CD4-positive, alpha-beta T cell (primary cell): ENCODE data around the gene NAV2. TPM values are rescaled to one million over a fixed set of nuclear protein-coding genes. Genes with fewer than 3 reads are reported as not detected.
"Not testable (repeated sequence)": the region's sequence is repeated elsewhere in the genome, so short reads cannot be mapped to it uniquely, and the experiment has no call there.

ENCODE experiments used
- ATAC-seq: fragments of 200-7000 bp; cut with Tn5 transposase; one replicate; pipeline ENCODE4 v1.10.0; 2022; ENCODE audit warnings: mild to moderate bottlenecking; ENCODE audit not compliant: poor library complexity
- CTCF ChIA-PET: fragments of 350-600 bp; sonication (Branson Sonifier 250); formaldehyde crosslinking; loops from one replicate; lab custom pipeline; 2021; ENCODE audit warnings: antibody characterized with exemption, inconsistent platforms; lab: Charles Lee
- POLR2A ChIA-PET: fragments of 350-600 bp; sonication (Branson Sonifier 250); formaldehyde crosslinking; loops from one replicate; lab custom pipeline; 2021; ENCODE audit warnings: antibody characterized with exemption, inconsistent platforms; lab: Charles Lee
- DNase-seq, 14 experiments: peaks; one replicate each; pipeline ENCODE4 v3.0.0-alpha.2; 2013 to 2020; ENCODE audit warnings: mixed read lengths in 2 of 14
- H3K27ac ChIP-seq, 2 donors: one replicate each; pipeline versions ENCODE4 v1.5.1 to v1.7.0; 2013; ENCODE audit warnings: low read length in 2 of 2, low read depth in 1 of 2, mild to moderate bottlenecking in 1 of 2
- H3K27me3 ChIP-seq, 2 experiments: 1 replicate in 1 of 2; 2 replicates in 1 of 2; pipeline versions ENCODE4 v1.6.1 to v1.7.0; 2013; ENCODE audit warnings: low read length in 2 of 2, control low read depth in 1 of 2, mild to moderate bottlenecking in 1 of 2, moderate library complexity in 1 of 2; ENCODE audit not compliant: insufficient read depth in 2 of 2, control insufficient read depth in 1 of 2
- H3K36me3 ChIP-seq: one replicate; pipeline ENCODE4 v1.6.1; 2013; ENCODE audit warnings: low read length, control low read depth; ENCODE audit not compliant: insufficient read depth
- H3K4me1 ChIP-seq: one replicate; pipeline ENCODE4 v1.6.1; 2013; ENCODE audit warnings: low read length, control low read depth; ENCODE audit not compliant: insufficient read depth
- H3K4me3 ChIP-seq: one replicate; pipeline ENCODE4 v1.5.1; 2013; ENCODE audit warnings: mild to moderate bottlenecking, low read length, moderate library complexity
- H3K9me3 ChIP-seq, 2 experiments: 1 replicate in 1 of 2; 2 replicates in 1 of 2; pipeline versions ENCODE4 v1.6.1 to v1.7.0; 2013; ENCODE audit warnings: low read length in 2 of 2, mild to moderate bottlenecking in 2 of 2, control low read depth in 1 of 2, moderate library complexity in 1 of 2; ENCODE audit not compliant: control insufficient read depth in 1 of 2, insufficient read depth in 1 of 2
- H3K27ac Mint-ChIP-seq: one replicate; pipeline ENCODE4 v1.8.0; 2020; ENCODE audit warnings: mixed read lengths
- H3K27me3 Mint-ChIP-seq: one replicate; pipeline ENCODE4 v1.8.0; 2021; ENCODE audit warnings: mixed read lengths
- H3K36me3 Mint-ChIP-seq: one replicate; pipeline ENCODE4 v1.8.0; 2021; ENCODE audit warnings: low read depth, mixed read lengths
- H3K4me1 Mint-ChIP-seq: one replicate; pipeline ENCODE4 v1.8.0; 2021; ENCODE audit warnings: low read depth, mixed read lengths
- H3K4me3 Mint-ChIP-seq: one replicate; pipeline ENCODE4 v1.8.0; 2020; ENCODE audit warnings: mild to moderate bottlenecking, mixed read lengths
- H3K9me3 Mint-ChIP-seq: one replicate; pipeline ENCODE4 v1.8.0; 2020; ENCODE audit warnings: mixed read lengths
- CTCF ChIP-seq: fragments of 200-600 bp; IDR thresholded peaks from one replicate; pipeline ENCODE4 v1.8.0; 2022; ENCODE audit warnings: antibody characterized with exemption, mild to moderate bottlenecking
- intact Hi-C, 2 experiments: fragments of 100-400 bp; cut with DNase I in 1 of 2; cut with micrococcal nuclease in 1 of 2; formaldehyde crosslinking; loops; one replicate each; pipeline versions ENCODE4 v1.15.1 to v1.9.0; 2023 to 2025; cut with DNase I, micrococcal nuclease
- total RNA-seq, 174 experiments: library from RNA in 2 of 174; stranded (reverse) in 2 of 174; gene quantifications; one replicate each; pipeline ENCODE4 v1.2.3 and lab custom pipeline; 2021 to 2026

NAV2 gene
- total RNA-seq, 2 experiments from 2014 or later: 0.55 to 0.64 TPM

DNA sequence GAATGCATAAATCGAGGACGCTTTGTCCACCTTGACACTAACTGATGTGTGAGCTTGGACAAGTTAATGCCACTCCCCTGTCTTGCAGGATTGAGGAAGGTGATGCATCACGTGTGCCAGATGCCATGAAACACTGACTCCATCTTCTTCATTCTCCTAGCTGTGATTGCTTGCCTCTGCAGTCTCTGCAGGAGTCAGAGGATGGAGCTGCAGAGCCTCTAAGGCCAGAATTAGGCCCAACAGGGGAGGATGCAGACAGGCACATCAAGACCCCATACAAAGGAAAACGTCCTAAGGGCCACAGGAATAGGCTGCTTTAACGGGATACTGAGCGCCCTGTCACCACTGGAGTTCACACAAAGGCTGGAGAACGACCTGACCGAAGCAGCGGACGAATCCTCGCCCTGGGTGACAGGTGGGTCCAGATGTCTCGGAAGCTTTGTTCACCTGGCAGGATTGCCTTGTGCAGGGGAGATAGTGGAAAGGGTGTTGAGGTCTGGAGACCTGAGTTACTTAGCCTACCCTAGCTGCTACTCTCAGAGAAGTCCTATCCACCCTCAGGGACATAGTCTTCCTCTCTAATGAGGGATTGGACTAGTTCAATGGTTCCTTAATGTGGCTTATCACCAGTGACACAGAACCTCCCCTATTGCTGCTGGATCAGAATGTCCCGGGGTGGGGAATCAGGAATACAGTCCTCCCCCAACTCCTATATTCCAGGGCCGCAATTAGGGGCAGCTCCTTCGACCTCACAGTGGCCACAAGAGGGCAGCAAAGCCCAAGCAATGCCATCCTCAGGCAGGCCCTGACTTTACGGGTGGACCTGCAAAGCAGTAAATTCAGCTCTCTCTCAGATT, 415.3 kb downstream of the NAV2 start:
- peaks cover 5% of the 10 kb centered on the region for H3K4me1 Mint-ChIP-seq
- DNase-seq: peak; percentile 63 to 84 (median 70)
- Histone ChIP-seq H3K4me1 (peaks cover 12% of the 10 kb centered on the region), H3K27me3 (peaks cover 0 to 7% of the 10 kb centered on the region in 2 experiments), H3K27ac (no peak overlapping the region), H3K36me3 (no peaks in the 10 kb centered on the region), H3K4me3 (no peak overlapping the region), H3K9me3 (no peaks in the 10 kb centered on the region)
- POLR2A ChIA-PET: interaction anchor here (1.2 kb wide), 1 partner anchor 236 kb away, joined by 4 read pairs; no protein-coding TSS in a partner anchor
- ATAC-seq: peak; percentile 73
- no peak overlapping the region for H3K4me3 Mint-ChIP-seq
- CTCF ChIA-PET: interaction anchor here (0.6 to 2.3 kb wide), 8 partner anchors 32 to 316 kb away, joined by 3 to 24 read pairs (median 4); partner anchors contain the start of gene DBX1
- no peak overlapping the region for H3K27ac Mint-ChIP-seq
- H3K27me3 Mint-ChIP-seq: peaks cover 19% of the 10 kb centered on the region
- H3K9me3 Mint-ChIP-seq: no peaks in the 10 kb centered on the region
- TF ChIP-seq CTCF: peak; percentile 80
- intact Hi-C loops: loop anchor here (1.0 to 10.0 kb wide), 7 partner anchors 176 to 547 kb away; no protein-coding TSS in a partner anchor
- no peaks in the 10 kb centered on the region for H3K36me3 Mint-ChIP-seq

DNA sequence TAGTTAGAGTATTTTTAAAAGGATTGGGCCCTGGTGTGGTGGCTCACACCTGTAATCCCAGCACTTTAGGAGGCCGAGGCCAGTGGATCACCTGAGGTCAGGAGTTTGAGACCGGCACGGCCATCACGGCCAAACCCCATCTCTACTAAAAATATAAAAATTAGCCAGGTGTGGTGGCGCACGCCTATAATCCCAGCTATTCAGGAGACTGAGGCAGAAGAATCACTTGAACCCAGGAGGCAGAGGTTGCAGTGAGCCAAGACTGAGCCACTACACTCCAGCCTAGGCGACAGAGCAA, 415.8 kb downstream of the NAV2 start:
- not testable (repeated sequence) for H3K27ac ChIP-seq, H3K4me3 ChIP-seq, H3K36me3 ChIP-seq, H3K9me3 Mint-ChIP-seq, DNase-seq, H3K4me3 Mint-ChIP-seq, H3K4me1 Mint-ChIP-seq, ATAC-seq, H3K9me3 ChIP-seq, H3K36me3 Mint-ChIP-seq, H3K27ac Mint-ChIP-seq
- intact Hi-C loops: loop anchor here (1.0 to 10.0 kb wide), 6 partner anchors 176 to 546 kb away; no protein-coding TSS in a partner anchor
- H3K27me3 ChIP-seq: peaks cover 0 to 11% of the 10 kb centered on the region in 2 experiments
- H3K27me3 Mint-ChIP-seq: peaks cover 22% of the 10 kb centered on the region
- peaks cover 12% of the 10 kb centered on the region for H3K4me1 ChIP-seq
- ChIA-PET POLR2A (interaction anchor here (1.2 kb wide), 1 partner anchor 236 kb away, joined by 4 read pairs; no protein-coding TSS in a partner anchor), CTCF (interaction anchor here (1.0 to 2.3 kb wide), 5 partner anchors 31 to 315 kb away, joined by 3 to 24 read pairs (median 4); partner anchors contain the start of gene DBX1)

- ATAC-seq (no peak), DNase-seq (no peak)
- TF ChIP-seq CTCF: no peak
- Histone ChIP-seq H3K27me3 (peaks cover 6 to 15% of the 10 kb centered on the region in 2 experiments), H3K4me1 (peaks cover 12% of the 10 kb centered on the region), H3K4me3 (no peak overlapping the region), H3K9me3 (no peaks in the 10 kb centered on the region), H3K27ac (no peak overlapping the region), H3K36me3 (no peaks in the 10 kb centered on the region)
- H3K4me3 Mint-ChIP-seq: no peak overlapping the region
- H3K4me1 Mint-ChIP-seq: peaks cover 5% of the 10 kb centered on the region
- POLR2A ChIA-PET: no interaction called here
- CTCF ChIA-PET: interaction anchor here (2.3 kb wide), 1 partner anchor 224 kb away, joined by 24 read pairs; no protein-coding TSS in a partner anchor
- peaks cover 34% of the 10 kb centered on the region for H3K27me3 Mint-ChIP-seq
- H3K9me3 Mint-ChIP-seq: no peaks in the 10 kb centered on the region
- intact Hi-C loops: loop anchor here (2.0 to 10.0 kb wide), 4 partner anchors 177 to 545 kb away; no protein-coding TSS in a partner anchor
- H3K36me3 Mint-ChIP-seq: no peaks in the 10 kb centered on the region
- H3K27ac Mint-ChIP-seq: no peak overlapping the region
Measured at GRCh38 chr11:20129665-20130064, 417.0 kb downstream of the NAV2 start.
